OCI-LY1 (cell line): ENCODE data around the gene PRKCZ.

ENCODE experiments used
- H2AFZ ChIP-seq: fragments of 200-600 bp; sonication (generic), shearing (Covaris generic); 2 replicates; pipeline ENCODE4 v1.6.0; 2014; ENCODE audit warnings: antibody characterized with exemption, mild to moderate bottlenecking, low read length
- H3F3A ChIP-seq: fragments of 200-600 bp; sonication (generic), shearing (Covaris generic); 2 replicates; pipeline ENCODE4 v1.6.0; 2014; ENCODE audit warnings: mild to moderate bottlenecking, antibody characterized with exemption, low read length, moderate library complexity; ENCODE audit not compliant: insufficient read depth
- H3K27ac ChIP-seq: fragments of 200-600 bp; sonication (generic); 2 replicates; pipeline ENCODE4 v1.5.1; 2014; ENCODE audit warnings: low read length, mixed run types, mild to moderate bottlenecking, low read depth; ENCODE audit not compliant: poor library complexity, severe bottlenecking
- H3K27me3 ChIP-seq: fragments of 200-600 bp; sonication (generic); 2 replicates; pipeline ENCODE4 v1.6.0; 2014; ENCODE audit warnings: antibody characterized with exemption, mild to moderate bottlenecking, low read length, moderate library complexity; ENCODE audit not compliant: insufficient read depth
- H3K36me3 ChIP-seq: fragments of 200-600 bp; sonication (generic); 2 replicates; pipeline ENCODE4 v1.6.1; 2014; ENCODE audit warnings: mild to moderate bottlenecking, antibody characterized with exemption, low read length, moderate library complexity, mixed read lengths; ENCODE audit not compliant: insufficient read depth
- H3K4me1 ChIP-seq: fragments of 200-600 bp; sonication (generic); 2 replicates; pipeline ENCODE4 v1.5.1; 2014; ENCODE audit warnings: mild to moderate bottlenecking, low read length, moderate library complexity; ENCODE audit not compliant: insufficient read depth, severe bottlenecking
- H3K4me2 ChIP-seq: fragments of 200-600 bp; sonication (generic), shearing (Covaris generic); 2 replicates; pipeline ENCODE4 v1.6.1; 2014; ENCODE audit warnings: low read length
- H3K4me3 ChIP-seq: fragments of 200-600 bp; sonication (generic); 2 replicates; pipeline ENCODE4 v1.5.1; 2014; ENCODE audit warnings: low read length, low read depth, mild to moderate bottlenecking, mixed read lengths; ENCODE audit not compliant: poor library complexity, severe bottlenecking
- H3K79me2 ChIP-seq: fragments of 200-600 bp; shearing (Covaris generic); 2 replicates; pipeline ENCODE4 v1.6.1; 2016; ENCODE audit warnings: mixed run types, low read length, mixed read lengths; ENCODE audit not compliant: insufficient read depth
- H3K9ac ChIP-seq: fragments of 200-600 bp; sonication (generic), shearing (Covaris generic); 2 replicates; pipeline ENCODE4 v1.6.1; 2014; ENCODE audit warnings: mild to moderate bottlenecking, low read length, mixed read lengths
- H3K9me2 ChIP-seq: fragments of 200-600 bp; sonication (generic), shearing (Covaris generic); 2 replicates; pipeline ENCODE4 v1.6.1; 2014; ENCODE audit warnings: low read depth, mild to moderate bottlenecking, low read length, mixed read lengths
- H3K9me3 ChIP-seq: fragments of 200-600 bp; shearing (Covaris generic); 2 replicates; pipeline ENCODE4 v1.6.1; 2014; ENCODE audit warnings: low read length, mixed read lengths
- H4K20me1 ChIP-seq: fragments of 200-600 bp; sonication (generic), shearing (Covaris generic); 2 replicates; pipeline ENCODE4 v1.6.0; 2016; ENCODE audit warnings: mild to moderate bottlenecking, low read length; ENCODE audit not compliant: insufficient read depth
- EZH2 ChIP-seq: fragments of 200-600 bp; sonication (generic), shearing (Covaris generic); IDR thresholded peaks from 2 replicates; pipeline ENCODE4 v1.8.0; 2017; ENCODE audit warnings: borderline replicate concordance, mixed run types, mild to moderate bottlenecking, antibody characterized with exemption, low read length, moderate library complexity, mixed read lengths
- TF ChIP-seq, protein P1 (sequence below): fragments of 200-600 bp; sonication (generic), shearing (Covaris generic); IDR thresholded peaks from 2 replicates; pipeline ENCODE4 v1.5.1; 2017; ENCODE audit warnings: mild to moderate bottlenecking, antibody characterized with exemption, low read length, moderate library complexity, mixed read lengths

The PRKCZ gene

DNA sequence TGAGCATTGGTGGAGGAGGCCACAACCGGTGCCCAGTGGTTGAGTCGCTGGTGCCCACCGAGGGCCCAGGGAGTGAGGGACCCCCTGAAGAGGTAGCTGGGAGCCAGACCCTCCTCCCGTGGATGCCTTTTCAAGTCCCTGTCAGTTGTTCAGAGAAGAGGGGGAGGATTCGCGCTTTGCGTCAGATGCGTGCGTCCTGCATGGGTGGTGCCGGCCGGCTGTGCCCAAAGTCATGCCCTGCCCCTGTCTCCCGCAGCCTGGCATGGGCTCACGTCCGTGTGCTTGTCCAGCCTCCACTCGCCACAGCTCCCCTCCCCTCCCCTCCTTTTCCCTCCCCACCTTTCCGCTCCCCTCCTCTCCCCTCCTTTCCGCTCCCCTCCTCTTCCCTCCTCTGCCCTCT is 45.2 kb downstream of the PRKCZ start:
- Histone ChIP-seq H3K27ac (no peak overlapping the region), H4K20me1 (no peaks in the 10 kb centered on the region), H3K27me3 (no peaks in the 10 kb centered on the region), H2AFZ (no peak overlapping the region), H3K79me2 (no peaks in the 10 kb centered on the region), H3K4me1 (no peaks in the 10 kb centered on the region), H3K36me3 (no peaks in the 10 kb centered on the region; the same call in 1 of the 2 replicates), H3K4me2 (no peak overlapping the region), H3K9me3 (peaks cover 7% of the 10 kb centered on the region; the same call in 1 of the 2 replicates), H3F3A (no peaks in the 10 kb centered on the region), H3K9me2 (no peaks in the 10 kb centered on the region), H3K4me3 (no peak overlapping the region), H3K9ac (no peak overlapping the region)
- TF ChIP-seq EZH2 = no peak
- TF ChIP-seq, protein P1, sequence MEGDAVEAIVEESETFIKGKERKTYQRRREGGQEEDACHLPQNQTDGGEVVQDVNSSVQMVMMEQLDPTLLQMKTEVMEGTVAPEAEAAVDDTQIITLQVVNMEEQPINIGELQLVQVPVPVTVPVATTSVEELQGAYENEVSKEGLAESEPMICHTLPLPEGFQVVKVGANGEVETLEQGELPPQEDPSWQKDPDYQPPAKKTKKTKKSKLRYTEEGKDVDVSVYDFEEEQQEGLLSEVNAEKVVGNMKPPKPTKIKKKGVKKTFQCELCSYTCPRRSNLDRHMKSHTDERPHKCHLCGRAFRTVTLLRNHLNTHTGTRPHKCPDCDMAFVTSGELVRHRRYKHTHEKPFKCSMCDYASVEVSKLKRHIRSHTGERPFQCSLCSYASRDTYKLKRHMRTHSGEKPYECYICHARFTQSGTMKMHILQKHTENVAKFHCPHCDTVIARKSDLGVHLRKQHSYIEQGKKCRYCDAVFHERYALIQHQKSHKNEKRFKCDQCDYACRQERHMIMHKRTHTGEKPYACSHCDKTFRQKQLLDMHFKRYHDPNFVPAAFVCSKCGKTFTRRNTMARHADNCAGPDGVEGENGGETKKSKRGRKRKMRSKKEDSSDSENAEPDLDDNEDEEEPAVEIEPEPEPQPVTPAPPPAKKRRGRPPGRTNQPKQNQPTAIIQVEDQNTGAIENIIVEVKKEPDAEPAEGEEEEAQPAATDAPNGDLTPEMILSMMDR = no peak

DNA sequence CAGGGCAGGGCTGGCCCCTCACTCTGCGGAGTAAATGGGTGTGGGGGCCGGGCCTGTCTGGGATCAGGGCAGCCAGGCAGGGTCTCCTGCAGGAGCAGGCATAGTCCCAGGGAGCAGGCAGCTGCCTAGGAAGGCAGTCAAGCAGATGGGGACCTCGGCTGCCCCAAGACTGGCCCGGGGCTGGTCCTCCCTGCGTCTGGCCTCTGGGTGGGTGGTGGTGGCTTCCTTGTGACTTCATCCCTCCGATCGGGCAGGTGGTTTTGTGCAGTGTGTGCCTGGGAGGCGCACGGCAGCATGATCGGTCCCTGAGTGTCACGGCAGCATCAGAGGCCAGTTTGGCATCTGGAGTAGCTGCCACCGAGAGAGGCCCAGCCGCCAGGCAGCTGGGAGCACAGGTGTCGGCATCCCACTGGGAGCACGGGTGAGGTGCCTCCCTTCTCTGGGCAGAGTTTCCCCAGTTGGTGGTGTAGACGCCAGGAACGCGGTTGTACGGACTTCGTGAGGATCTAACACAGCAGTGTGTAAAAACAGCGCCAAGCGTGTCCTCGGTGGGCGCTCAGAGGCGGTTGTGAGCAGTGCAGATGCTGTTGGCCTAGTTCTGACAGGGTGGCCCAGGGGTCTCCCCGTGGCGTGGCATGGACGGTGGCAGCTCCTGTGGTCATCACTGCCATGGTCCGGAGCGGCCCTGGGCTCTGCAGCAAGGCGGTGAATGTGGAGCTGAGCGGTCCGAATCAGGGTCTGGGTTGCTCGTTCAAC is 45.9 kb downstream of the PRKCZ start:
- H3K36me3 ChIP-seq = no peaks in the 10 kb centered on the region; the same call in 1 of the 2 replicates
- no peak overlapping the region for H2AFZ ChIP-seq
- TF ChIP-seq, protein P1 = no peak
- TF ChIP-seq EZH2 = no peak
- peaks cover 7% of the 10 kb centered on the region; the same call in 1 of the 2 replicates for H3K9me3 ChIP-seq
- no peaks in the 10 kb centered on the region for H3K4me1 ChIP-seq
- H4K20me1 ChIP-seq = no peaks in the 10 kb centered on the region
- no peak overlapping the region for H3K9ac ChIP-seq
- H3K4me2 ChIP-seq = no peak overlapping the region
- no peaks in the 10 kb centered on the region for H3K9me2 ChIP-seq
- no peaks in the 10 kb centered on the region for H3F3A ChIP-seq
- H3K4me3 ChIP-seq = no peak overlapping the region
- H3K27me3 ChIP-seq = no peaks in the 10 kb centered on the region
- H3K79me2 ChIP-seq = no peaks in the 10 kb centered on the region
- H3K27ac ChIP-seq = no peak overlapping the region

- H3K4me2 ChIP-seq = no peak overlapping the region
- no peaks in the 10 kb centered on the region; the same call in 1 of the 2 replicates for H3K36me3 ChIP-seq
- H2AFZ ChIP-seq = no peak overlapping the region
- no peaks in the 10 kb centered on the region for H3K79me2 ChIP-seq
- no peaks in the 10 kb centered on the region for H3K4me1 ChIP-seq
- no peaks in the 10 kb centered on the region; the same call in 1 of the 2 replicates for H3K27me3 ChIP-seq
- H3K9me3 ChIP-seq = peaks cover 7% of the 10 kb centered on the region; the same call in 1 of the 2 replicates
- H3K27ac ChIP-seq = no peak overlapping the region
- no peak overlapping the region for H3K9ac ChIP-seq
- H3F3A ChIP-seq = no peaks in the 10 kb centered on the region
- H4K20me1 ChIP-seq = no peaks in the 10 kb centered on the region
- no peak for TF ChIP-seq EZH2
- H3K4me3 ChIP-seq = no peak overlapping the region
- no peaks in the 10 kb centered on the region for H3K9me2 ChIP-seq
Measured at GRCh38 chr1:2097386-2098300, 47.4 kb downstream of the PRKCZ start.
